GM18907 (cell line): ENCODE results near the gene HIF1AN.

Experiments used
- ATAC-seq: cut with Tn5 transposase; IDR thresholded peaks from one replicate; pipeline ENCODE4 v1.9.1; 2021; ENCODE audit warnings: mild to moderate bottlenecking, moderate library complexity; ENCODE audit not compliant: unreplicated experiment

HIF1AN gene

GRCh38 chr10:100520811-100521210 lies 14.9 kb upstream of the HIF1AN start:
- ATAC-seq, result no peak

- no peak for ATAC-seq
These were observed 13.5 kb upstream of the HIF1AN start for GRCh38 chr10:100522107-100522801.

GRCh38 chr10:100522945-100523344 lies 12.8 kb upstream of the HIF1AN start:
- no peak for ATAC-seq

GRCh38 chr10:100524206-100524605 lies 11.5 kb upstream of the HIF1AN start:
- ATAC-seq, result no peak

GRCh38 chr10:100524638-100525037 lies 11.1 kb upstream of the HIF1AN start:
- no peak for ATAC-seq

GRCh38 chr10:100528123-100528886 lies 7.4 kb upstream of the HIF1AN start:
- ATAC-seq, result peak; percentile 14

- peak; percentile 20 for ATAC-seq
These were observed 6.7 kb upstream of the HIF1AN start for GRCh38 chr10:100528921-100529474.

- peak; percentile 59 for ATAC-seq
These were observed 6.1 kb upstream of the HIF1AN start, which contains the start of gene NDUFB8 for GRCh38 chr10:100529475-100530298. TSS of gene NDUFB8 (minus strand) at chr10:100529871. CDS start at chr10:100529851, 20 bp downstream.

- ATAC-seq, result no peak
These were observed 4.0 kb upstream of the HIF1AN start for GRCh38 chr10:100531761-100532160.

- no peak for ATAC-seq
These were observed 1.0 kb upstream of the HIF1AN start for GRCh38 chr10:100534726-100535125.

- ATAC-seq, result no peak
These were observed 417 bp upstream of the HIF1AN start for GRCh38 chr10:100535338-100535714.

GRCh38 chr10:100537475-100537874 lies 1.7 kb downstream of the HIF1AN start:
- ATAC-seq, result no peak

GRCh38 chr10:100544950-100545349 lies 9.2 kb downstream of the HIF1AN start:
- ATAC-seq, result no peak

- no peak for ATAC-seq
These were observed 15.5 kb downstream of the HIF1AN start for GRCh38 chr10:100551196-100551595.

GRCh38 chr10:100551738-100552137 lies 16.0 kb downstream of the HIF1AN start:
- ATAC-seq, result no peak

GRCh38 chr10:100553929-100554328 lies 18.2 kb downstream of the HIF1AN start:
- no peak for ATAC-seq

GRCh38 chr10:100554902-100555301 lies 19.2 kb downstream of the HIF1AN start:
- ATAC-seq, result no peak

GRCh38 chr10:100560248-100560647 lies 24.5 kb downstream of the HIF1AN start:
- ATAC-seq, result no peak

- no peak for ATAC-seq
These were observed 25.3 kb downstream of the HIF1AN start for GRCh38 chr10:100561005-100561404.

- no peak for ATAC-seq
These were observed 26.4 kb downstream of the HIF1AN start for GRCh38 chr10:100562008-100562672.
